Stimulated activated naive CD8-positive, alpha-beta T cell treated with anti-CD3 and anti-CD28 coated beads, Interleukin-15, Interleukin-2, amounts not matched to agents 100 U/mL and 50 U/mL, for 24 hours (primary cell): ENCODE data around the gene PSMA6.
A peak's percentile ranks its signal among the peaks of the same experiment; 100 is the strongest.
"Not testable (repeated sequence)": the region's sequence is repeated elsewhere in the genome, so short reads cannot be mapped to it uniquely, and the experiment has no call there.

Experiments
- ATAC-seq: fragments of 150-1000 bp; cut with Tn5 transposase; one replicate; pipeline ENCODE4 v1.10.0; 2021
- DNase-seq: peaks from one replicate; pipeline ENCODE4 v3.0.0; 2021

Gene PSMA6

DNA sequence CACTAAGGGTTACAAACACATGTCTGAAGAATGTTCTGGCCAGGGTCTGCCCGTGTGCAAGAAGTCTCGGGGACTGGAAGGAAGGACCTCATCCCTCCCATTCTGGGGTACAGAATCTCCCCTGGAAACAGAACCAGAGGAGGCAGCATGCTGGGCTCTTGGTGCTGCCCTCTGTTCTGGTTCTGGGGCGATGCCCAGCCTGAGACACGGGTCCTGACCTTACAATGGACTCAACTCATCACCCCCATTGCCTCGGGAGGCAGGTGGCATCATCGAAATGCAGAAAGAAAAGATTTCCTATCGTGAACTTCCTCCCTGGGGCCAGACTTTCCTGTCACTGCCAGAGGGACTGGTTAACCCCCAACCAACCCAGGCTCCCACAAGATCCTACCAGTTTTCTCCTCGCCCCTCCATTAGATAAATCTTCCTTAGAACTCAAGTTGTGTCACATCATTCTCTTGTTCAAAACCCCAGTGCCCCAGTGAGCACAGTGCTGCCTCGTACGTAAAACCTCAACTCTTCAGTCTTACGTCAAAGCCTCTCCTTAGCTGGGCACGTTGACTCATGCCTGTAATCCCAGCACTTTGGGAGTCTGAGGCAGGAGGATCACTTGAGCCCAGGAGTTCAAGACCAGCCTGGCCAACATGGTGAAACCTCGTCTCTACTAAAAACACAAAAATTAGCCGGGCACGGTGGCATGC lies 52.1 kb downstream of the PSMA6 start:
- no peak for ATAC-seq
- DNase-seq, result no peak

DNA sequence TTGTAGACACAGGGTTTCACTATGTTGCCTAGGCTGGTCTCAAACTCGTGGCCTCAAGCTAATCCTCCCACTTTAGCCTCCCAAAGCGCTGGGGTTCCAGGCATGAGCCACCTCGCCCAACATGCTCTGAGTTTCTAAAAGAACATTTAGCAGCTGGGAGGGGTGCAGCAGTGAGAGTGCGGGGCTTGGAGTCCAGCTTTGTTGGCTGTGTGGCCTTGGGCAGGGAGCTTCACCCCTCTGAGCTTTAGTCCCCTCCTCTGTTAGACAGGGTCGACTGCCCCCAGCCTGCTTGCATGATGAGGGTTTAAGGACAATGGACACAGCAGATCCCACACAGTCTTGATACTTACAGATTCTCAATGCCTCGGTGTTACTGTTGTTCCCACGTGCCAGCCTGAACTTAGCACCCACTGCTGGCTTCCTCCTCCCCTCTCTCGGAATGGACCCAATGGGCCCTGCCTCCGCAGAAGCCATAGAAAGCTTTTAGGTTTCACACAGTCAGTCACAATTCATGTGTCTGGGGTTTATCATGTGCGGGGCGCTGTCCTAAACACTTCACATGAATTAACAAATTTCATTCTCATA lies 54.6 kb downstream of the PSMA6 start:
- DNase-seq, result no peak
- no peak for ATAC-seq

DNA sequence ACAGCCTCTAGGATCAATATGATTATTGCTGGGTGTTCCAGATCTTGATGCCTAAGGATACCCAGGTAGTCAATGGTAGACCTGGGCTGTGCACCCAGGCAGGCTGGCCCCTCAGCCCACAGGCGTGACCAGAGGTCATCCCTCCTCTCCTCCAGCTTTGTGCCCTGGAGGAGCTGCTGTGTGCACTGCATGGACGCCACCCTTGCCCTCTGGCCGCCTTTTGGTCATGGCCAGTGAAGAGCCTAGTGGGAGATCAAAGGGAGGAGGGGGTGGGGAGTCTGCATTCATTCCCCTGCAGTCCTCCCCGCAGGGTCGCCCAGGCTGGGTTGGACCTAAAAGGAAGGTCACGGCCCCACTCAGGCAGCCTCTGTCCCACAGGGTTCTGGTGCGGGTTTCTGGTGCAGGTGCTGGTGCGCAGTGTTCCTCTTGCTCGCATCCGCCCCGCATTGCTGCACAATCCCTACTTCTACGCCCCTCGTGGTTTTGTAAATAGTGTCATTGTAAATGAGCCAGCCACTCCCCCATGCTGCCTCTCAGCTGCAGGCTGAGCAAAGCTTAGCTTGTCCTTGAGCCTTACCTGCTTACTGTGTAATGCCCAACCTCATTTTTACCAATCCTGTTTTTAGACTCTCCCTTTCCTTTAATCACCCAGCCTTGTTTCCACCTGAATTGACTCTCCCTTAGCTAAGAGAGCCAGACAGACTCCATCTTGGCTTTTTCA lies 55.3 kb downstream of the PSMA6 start:
- DNase-seq, result no peak
- peak; percentile 37 for ATAC-seq

DNA sequence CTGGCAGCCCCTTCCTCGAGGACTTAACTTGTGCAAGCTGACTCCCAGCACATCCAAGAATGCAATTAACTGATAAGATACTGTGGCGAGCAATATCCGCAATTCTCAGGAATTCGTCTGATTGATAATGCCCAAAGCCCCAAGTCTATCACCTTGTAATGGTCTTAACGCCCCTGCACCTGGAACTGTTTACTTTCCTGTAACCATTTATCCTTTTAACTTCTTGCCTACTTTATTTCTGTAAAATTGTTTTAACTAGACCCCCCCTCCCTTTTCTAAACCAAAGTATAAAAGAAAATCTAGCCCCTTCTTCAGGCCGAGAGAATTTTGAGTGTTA lies 55.8 kb downstream of the PSMA6 start:
- not testable (repeated sequence) for DNase-seq, ATAC-seq

DNA sequence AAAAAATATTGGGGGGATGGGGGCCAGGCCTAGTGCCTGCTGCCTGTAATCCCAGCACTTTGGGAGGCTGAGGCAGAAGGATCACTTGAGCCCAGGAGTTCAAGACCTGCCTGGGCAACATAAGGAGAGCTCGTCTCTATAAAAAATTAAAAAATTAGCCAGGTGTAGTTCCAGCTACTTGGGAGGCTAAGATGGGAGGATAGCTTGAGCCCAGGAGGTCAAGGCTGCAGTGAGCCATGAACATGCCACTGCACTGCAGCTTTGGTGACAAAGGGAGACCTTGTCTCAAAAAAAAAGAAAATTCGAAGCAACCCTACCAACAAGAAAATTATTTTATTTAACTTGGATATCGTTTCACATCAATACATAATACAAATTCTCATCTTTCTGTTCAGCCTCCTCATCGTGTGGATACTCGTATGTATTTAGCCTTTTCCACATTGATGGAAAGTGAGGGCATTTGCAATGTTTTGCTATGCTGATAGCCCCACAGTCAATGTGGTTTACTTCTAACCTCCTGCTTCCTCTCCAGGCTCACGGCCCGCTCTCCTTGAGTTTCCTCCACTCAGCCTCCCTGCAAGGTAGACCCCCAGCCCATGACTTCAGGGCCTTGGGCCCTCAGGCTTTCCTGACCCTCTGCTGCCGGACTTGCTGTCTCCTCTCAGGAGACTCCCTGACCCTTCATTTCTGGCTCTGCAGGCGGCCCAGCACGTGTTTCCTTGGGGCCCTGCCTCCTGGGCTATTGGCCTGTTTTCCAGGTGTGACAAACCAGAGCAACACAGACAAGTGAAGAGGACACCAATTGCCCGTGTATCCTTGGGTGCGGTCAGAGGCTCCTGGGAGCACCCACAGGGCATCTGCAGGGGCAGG lies 57.5 kb downstream of the PSMA6 start:
- ATAC-seq, result no peak

DNA sequence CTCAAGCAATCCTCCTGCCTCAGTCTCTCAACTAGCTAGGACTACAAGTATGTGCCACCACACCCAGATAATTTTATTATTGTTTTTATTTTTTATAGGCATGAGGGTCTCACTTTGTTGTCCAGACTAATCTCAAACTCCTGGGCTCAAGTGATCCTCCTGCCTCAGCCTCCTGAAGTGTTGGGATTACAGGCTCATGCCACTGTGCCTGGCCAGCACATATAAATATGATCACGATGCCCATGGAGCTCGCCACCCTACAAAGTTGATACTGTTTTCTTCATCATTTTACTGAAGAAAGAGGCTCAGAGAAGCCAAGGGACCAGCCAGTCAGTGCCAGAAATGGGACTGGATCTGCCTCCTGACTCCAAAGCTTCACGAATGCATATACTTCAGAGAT lies 59.3 kb downstream of the PSMA6 start:
- ATAC-seq (no peak), DNase-seq (no peak)

More for the DNA sequence above, 57.5 kb downstream of the PSMA6 start:
- no peak for DNase-seq

DNA sequence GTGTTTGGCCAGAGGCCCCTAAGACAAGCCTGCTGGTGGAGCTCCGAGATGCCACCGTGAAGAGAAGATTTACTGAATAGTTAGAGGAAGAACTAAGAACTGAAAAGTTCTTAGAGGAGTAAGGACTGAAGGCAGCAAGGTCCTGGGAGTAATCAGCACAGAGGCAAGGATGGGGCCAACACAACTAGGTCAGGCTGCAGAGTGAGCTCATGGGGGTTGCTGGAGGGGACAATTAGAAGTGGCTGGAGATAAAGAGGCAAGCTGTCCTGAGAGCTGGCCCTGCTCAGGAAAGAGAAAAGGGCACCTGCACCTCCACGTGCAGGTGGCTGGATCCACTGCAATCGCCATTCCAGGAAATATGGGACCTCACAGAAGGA lies 59.7 kb downstream of the PSMA6 start:
- DNase-seq (no peak), ATAC-seq (no peak)

DNA sequence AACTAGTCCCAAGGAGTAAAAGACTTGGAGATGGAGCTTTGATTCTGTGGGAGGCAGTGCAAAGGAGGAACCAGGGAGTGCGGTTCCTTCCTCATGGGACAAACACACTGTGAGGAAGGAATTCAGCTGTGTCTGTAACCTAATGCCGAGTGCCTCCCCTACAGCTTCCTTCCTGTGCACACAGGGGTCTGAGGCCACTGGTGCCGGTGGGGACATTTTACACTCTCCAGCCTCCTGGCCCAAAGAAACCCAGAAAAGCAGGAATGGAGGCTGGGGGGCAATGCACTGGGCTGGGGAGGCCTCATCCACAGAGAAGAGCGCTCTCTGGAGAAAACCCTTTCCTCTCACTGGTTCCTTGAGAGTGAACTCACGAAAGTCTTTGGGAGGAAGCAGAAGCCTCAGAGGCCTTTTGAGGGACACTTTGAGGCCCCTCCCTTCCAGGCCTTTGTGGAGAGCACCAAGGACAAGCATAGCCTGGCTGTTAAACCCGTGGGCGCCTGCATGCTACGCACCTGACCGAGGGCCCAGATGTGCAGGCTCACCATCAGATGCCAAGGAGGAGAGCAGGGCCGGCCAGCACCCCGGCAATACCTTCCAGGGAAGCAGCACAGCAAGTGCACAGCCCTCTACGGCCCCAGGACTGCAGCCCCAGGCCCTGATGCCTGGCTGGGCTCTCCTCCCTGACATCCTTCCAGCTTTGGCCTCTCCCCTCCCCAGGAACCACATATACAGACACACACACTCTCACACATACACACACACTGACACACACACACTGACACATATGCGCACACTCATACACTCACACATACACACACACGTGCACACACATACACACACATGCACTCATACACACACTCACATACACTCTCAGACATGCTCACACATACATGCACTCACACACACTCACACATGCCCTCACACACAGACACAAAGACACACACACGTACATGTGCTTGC lies 60.4 kb downstream of the PSMA6 start:
- ATAC-seq (no peak), DNase-seq (no peak)

DNA sequence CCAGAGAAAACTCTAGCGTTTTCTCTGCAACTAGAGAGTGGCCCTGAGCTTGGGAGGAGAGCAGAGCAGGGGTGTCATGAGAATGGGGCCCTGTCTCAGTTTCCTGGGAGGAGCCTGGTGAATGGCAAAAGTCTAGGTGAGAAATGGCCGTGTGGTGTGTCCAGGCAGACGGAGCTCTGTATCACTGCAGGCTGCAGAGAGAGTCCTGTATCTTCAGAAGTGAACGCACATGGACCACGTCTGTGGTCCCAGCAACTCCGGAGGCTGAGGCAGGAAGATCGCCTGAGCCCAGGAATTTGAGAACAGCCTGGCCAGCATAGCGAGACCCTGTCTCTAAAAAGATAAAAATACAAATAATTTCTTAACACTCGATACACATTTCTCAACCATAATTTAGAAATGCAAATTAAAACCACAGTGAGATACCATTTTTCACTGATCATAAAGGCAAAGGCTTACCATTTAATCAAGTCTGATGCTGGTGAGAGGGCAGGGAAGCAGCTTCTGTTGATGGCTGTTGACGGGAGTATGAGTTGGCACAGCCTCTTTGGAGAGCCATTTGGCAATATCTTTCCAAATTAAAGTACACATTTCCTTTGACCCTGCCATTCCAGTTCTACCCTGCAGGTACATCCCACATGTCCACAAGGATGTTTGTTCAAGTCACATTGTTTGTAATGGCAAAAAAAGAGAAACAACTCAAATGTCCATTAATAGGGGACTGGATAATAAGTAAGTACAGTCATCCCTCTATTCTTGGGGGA lies 61.4 kb downstream of the PSMA6 start:
- no peak for DNase-seq
- ATAC-seq, result no peak

DNA sequence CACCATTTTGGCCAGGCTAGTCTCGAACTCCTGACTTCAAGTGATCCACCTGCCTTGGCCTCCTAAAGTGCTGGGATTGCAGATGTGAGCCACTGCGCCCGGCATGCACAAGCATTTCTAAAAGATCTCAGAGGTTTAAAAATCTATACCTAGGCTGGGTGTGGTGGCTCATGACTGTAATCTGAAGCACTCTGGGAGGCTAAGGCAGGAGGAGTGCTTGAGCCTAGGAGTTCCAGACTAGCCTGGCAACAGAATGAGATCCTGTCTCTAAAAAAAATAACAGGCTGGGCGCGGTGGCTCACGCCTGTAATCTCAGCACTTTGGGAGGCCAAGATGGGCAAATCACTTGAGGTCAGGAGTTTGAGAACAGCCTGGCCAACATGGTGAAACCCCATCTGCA lies 63.1 kb downstream of the PSMA6 start:
- not testable (repeated sequence) for DNase-seq, ATAC-seq

DNA sequence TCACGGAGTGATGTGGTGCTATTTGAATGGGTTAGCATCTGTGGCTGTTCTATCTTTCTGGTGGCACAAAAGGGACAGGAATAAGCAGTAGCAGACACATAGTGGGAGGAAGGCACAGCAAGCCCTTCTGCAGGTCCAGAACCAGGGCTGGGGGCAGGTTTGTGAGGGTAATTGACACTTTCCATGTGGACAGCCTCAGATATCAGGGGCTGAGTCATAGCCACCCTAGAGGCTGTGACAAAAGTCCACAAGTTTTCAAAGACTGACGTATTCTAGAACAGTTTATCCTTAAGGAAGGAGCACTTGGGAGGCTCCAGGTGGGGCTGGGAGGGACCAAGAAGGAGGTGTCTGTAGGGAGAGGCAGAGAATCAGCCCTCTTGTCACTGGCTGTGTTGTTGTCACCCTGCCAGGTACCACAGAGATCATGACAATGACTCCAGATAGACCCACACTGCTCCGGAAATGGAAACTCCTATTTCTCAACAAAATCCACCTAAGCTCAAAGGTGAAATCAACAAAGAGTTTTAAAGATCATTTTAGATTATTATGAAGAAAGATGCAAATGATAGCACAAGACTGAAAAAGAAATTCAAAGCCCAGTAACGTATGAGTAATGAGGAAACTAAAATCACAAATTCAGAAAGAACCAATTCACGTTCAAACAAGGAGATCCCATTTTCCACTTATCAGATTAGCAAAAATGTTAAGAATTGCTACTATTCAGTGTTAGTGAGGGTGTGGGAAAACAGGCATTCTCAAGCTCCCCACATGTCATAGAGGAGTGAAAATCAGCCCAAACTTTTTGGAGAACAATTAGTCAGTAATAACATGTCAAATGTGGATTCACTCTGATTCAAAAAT lies 64.0 kb downstream of the PSMA6 start:
- DNase-seq, result peak; percentile 54
- peak; percentile 81 for ATAC-seq

DNA sequence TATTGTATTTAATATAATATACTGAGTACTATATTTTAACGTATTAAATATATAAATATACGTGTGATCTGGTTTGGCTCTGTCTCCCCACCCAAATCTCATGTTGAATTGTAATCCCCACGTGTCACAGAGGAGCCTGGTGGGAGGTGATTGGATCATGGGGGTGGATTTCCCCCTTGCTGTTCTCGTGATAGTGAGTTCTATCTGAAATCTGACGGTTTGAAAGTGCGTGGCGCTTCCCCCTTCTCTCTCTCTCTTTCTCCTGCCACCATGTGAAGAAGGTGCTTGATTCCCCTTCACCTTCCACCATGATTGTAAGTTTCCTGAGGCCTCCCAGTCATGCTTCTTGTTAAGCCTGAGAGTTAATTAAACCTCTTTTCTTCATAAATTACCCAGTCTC lies 67.5 kb downstream of the PSMA6 start:
- not testable (repeated sequence) for DNase-seq

DNA sequence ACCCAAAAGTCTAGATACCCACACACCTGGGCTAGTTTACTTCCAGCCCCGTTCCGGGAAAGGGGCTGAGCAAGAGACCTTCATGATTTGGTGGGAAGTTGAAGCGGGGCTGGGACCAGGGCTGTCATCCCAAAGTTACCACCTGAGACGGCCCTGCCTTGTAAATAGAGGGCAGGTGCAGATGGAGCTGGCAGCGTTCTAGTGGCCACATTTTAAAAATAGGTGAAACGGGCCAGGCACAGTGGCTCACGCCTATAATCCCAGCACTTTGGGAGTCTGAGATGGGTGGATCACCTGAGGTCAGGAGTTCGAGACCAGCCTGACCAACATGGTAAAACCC lies 68.9 kb downstream of the PSMA6 start:
- no peak for ATAC-seq
- no peak for DNase-seq

More for the DNA sequence above, 67.5 kb downstream of the PSMA6 start:
- ATAC-seq, result not testable (repeated sequence)

DNA sequence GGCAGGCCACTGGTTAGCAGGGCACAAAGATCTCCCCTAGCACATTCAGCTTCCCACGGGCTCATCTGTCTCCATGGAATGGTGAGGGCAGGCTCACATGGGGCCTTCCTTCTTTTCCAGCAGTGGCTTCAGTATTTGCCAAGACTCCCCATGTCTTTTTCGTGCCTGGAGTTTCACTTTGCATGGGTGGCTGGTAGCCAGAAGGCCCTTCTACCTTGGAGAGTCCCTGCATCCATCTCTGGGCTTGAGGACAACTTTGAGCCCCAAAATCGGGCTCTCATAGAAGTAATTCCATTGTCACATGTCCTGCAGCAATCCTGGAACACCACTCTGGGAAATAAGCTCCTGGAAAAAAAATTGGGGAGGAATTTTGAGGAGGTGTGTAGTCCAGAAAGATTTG lies 70.3 kb downstream of the PSMA6 start:
- DNase-seq (no peak), ATAC-seq (no peak)

DNA sequence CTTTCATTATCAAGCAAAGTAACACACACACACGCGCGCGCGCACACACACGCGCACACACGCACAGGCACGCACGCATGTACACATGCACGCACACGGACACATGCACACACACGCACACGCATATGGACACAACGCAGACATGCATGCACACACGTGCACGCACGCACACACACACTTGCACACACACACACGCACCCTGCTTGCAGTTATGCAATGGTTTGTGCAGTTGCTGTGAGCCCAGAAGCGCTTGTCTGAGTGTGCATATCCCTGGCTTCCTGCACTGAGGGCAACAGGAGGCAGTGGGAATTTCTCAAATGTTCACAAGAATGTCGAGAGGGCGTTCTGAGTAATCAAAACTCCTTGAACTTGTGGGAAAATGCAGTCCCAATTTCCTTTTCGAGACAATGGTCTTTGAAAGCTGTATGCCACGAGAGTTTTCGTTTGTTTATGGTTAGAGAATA lies 70.8 kb downstream of the PSMA6 start:
- ATAC-seq, result no peak
- DNase-seq, result no peak

DNA sequence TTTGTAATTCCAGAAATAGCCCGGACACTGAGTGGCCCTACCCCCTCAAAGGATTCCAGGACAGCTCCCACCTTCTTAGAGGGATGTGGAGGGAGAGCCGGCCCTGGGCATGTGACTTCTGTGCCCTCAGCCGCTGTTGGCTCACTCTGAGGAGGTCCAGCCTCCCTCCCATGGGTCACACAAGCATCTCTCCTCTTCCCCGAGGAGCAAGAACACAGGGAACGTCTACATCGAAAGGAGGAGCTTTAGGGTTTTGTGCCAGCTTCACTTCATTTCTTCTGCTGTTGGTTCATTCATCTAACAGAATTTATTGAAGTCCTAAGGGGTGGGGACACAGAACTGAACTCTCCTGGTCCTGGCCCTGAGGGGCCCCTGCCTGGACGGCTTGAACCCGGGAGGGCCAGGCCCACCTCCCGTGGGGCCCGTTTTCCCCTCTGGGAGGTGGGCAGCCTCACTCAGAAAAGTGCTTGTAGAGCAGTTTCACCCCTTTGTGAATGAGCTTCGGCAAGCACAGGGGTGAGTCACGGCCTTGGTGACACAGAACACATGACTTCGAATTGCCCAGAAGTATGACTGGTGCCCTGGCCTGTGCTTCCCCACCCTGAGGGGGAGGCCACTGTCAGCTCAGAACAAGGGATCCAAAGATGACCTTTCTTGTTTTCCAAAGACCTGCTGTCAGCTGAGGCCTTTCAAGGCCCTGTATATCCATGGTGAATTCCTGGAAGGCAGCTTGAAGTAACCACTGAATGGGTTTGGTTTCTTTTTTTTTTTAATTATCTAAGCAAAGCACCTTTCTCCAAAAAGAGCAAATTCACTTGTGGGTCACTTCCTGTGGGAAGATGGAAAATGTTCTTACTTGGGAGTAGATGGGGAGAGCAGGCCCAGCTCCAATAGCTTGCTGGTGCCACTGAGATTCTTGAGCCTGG lies 73.2 kb downstream of the PSMA6 start:
- ATAC-seq (peak; percentile 92), DNase-seq (peak; percentile 81)

DNA sequence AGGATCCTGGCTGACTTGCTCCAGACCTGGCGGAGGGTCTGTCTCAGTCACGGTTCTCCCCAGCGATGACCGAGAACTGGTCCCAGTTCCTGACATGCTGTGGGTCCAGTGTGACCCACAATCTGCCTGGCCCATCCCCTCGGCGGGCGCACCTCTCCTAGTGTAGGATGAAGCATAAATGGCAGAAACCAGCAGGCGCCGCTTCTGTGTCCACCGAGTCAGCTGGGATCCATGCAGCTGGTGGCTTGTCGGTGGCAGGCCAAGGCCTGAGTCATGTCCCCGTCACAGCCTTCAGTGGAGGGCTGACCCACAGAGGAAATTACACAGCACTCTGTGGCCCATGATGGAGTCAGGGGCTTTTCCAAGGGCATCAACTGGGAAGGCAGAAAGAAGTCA lies 73.9 kb downstream of the PSMA6 start:
- DNase-seq (peak; percentile 67), ATAC-seq (peak; percentile 60)

DNA sequence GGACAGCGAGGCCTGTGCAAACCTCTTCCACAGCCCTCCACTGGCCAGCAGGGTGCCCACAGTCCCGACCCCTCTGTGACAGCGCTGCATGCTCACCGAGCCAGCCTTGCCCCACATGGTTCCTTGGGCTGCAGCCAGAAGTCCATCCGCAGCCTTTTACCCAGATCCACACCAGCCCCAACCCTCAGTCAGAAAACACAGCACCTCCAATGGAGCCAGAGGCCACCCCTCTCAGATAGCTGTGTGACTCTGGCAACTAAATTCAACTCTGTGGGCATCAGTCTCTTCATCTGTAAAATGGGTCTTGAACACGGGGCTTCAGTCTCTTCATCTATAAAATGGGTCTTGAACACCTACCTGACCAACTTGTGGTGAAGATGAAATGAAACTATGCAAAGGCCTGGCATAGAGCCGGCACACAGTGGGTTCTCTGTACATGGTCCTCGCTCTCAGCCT lies 74.4 kb downstream of the PSMA6 start:
- ATAC-seq, result no peak
- DNase-seq, result no peak

DNA sequence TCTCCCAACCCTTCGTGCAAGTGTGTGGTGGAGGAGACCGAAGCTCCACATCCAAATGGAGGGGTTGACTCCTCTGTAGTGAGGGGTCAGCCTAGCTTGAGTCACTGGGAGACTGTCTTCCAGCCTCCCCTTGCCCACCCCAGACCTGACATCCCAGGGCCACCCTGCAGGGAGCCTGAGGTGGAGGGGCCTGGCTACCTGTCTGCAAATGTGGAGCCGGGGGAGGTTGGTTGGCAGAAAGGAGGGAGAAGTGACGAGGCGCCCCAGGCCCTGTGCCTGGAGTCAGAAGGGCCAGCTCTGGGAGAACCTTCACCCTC lies 74.8 kb downstream of the PSMA6 start:
- DNase-seq, result no peak
- ATAC-seq, result no peak
